Mesothelial cell of epicardium (in vitro differentiated cells): Measurements from ENCODE around the gene HSPB7. TPM values are rescaled to one million over a fixed set of nuclear protein-coding genes. Genes with fewer than 3 reads are reported as not detected.
"Not testable (repeated sequence)": the region's sequence is repeated elsewhere in the genome, so short reads cannot be mapped to it uniquely, and the experiment has no call there.

ENCODE experiments used
- DNase-seq, 2 experiments: peaks; one replicate each; pipeline ENCODE4 v3.0.0; 2021; ENCODE audit warnings: low spot score in 2 of 2; ENCODE audit not compliant: unreplicated experiment in 2 of 2
- H3K27ac Mint-ChIP-seq: 2 replicates; pipeline ENCODE4 v1.8.0; 2021; ENCODE audit warnings: mixed read lengths
- H3K27me3 Mint-ChIP-seq: 2 replicates; pipeline ENCODE4 v1.8.0; 2021; ENCODE audit warnings: low read depth, mixed read lengths
- H3K36me3 Mint-ChIP-seq: 2 replicates; pipeline ENCODE4 v1.8.0; 2021; ENCODE audit warnings: mixed read lengths
- H3K4me1 Mint-ChIP-seq: 2 replicates; pipeline ENCODE4 v1.8.0; 2021; ENCODE audit warnings: mixed read lengths
- H3K4me3 Mint-ChIP-seq: 2 replicates; pipeline ENCODE4 v1.8.0; 2021; ENCODE audit warnings: mild to moderate bottlenecking, moderate library complexity, mixed read lengths
- H3K9me3 Mint-ChIP-seq: 2 replicates; pipeline ENCODE4 v1.8.0; 2021; ENCODE audit warnings: mixed read lengths
- CTCF ChIP-seq: fragments of 200-600 bp; sonication (generic); IDR thresholded peaks from one replicate; pipeline ENCODE4 v1.5.0; 2021; ENCODE audit warnings: antibody characterized with exemption; ENCODE audit not compliant: unreplicated experiment
- total RNA-seq: library from RNA; stranded (reverse); gene quantifications from 3 replicates; pipeline ENCODE4 v1.2.1, GENCODE V29; 2021

The HSPB7 gene
- total RNA-seq, 1 donor from 2014 or later: 6.3 TPM

GRCh38 chr1:15985611-15986297 lies 32.1 kb downstream of the HSPB7 start:
- no peak for TF ChIP-seq CTCF
- H3K4me1 Mint-ChIP-seq: no peaks in the 10 kb centered on the region
- peaks cover 17% of the 10 kb centered on the region for H3K9me3 Mint-ChIP-seq
- H3K36me3 Mint-ChIP-seq: no peaks in the 10 kb centered on the region
- H3K4me3 Mint-ChIP-seq: no peak overlapping the region
- peaks cover 5% of the 10 kb centered on the region for H3K27me3 Mint-ChIP-seq
- no peak for DNase-seq
- no peak overlapping the region for H3K27ac Mint-ChIP-seq

GRCh38 chr1:15983275-15983674 lies 34.6 kb downstream of the HSPB7 start:
- peaks cover 2% of the 10 kb centered on the region for H3K27me3 Mint-ChIP-seq
- TF ChIP-seq CTCF: no peak
- H3K27ac Mint-ChIP-seq: no peak overlapping the region
- H3K9me3 Mint-ChIP-seq: peaks cover 18% of the 10 kb centered on the region
- H3K36me3 Mint-ChIP-seq: no peaks in the 10 kb centered on the region
- no peak for DNase-seq
- no peak overlapping the region for H3K4me3 Mint-ChIP-seq
- H3K4me1 Mint-ChIP-seq: no peaks in the 10 kb centered on the region

- TF ChIP-seq CTCF: no peak
- Mint-ChIP-seq H3K4me1 (peaks cover under 1% of the 10 kb centered on the region), H3K27me3 (peaks cover 2% of the 10 kb centered on the region), H3K27ac (no peak overlapping the region), H3K9me3 (peaks cover 23% of the 10 kb centered on the region), H3K36me3 (no peaks in the 10 kb centered on the region), H3K4me3 (no peak overlapping the region)
- no peak for DNase-seq
Measured at GRCh38 chr1:15981679-15982078, 36.2 kb downstream of the HSPB7 start.

GRCh38 chr1:15977947-15978346 lies 39.9 kb downstream of the HSPB7 start:
- H3K4me3 Mint-ChIP-seq, H3K27ac Mint-ChIP-seq: not testable (repeated sequence)
- peaks cover 13% of the 10 kb centered on the region for H3K9me3 Mint-ChIP-seq

DNA sequence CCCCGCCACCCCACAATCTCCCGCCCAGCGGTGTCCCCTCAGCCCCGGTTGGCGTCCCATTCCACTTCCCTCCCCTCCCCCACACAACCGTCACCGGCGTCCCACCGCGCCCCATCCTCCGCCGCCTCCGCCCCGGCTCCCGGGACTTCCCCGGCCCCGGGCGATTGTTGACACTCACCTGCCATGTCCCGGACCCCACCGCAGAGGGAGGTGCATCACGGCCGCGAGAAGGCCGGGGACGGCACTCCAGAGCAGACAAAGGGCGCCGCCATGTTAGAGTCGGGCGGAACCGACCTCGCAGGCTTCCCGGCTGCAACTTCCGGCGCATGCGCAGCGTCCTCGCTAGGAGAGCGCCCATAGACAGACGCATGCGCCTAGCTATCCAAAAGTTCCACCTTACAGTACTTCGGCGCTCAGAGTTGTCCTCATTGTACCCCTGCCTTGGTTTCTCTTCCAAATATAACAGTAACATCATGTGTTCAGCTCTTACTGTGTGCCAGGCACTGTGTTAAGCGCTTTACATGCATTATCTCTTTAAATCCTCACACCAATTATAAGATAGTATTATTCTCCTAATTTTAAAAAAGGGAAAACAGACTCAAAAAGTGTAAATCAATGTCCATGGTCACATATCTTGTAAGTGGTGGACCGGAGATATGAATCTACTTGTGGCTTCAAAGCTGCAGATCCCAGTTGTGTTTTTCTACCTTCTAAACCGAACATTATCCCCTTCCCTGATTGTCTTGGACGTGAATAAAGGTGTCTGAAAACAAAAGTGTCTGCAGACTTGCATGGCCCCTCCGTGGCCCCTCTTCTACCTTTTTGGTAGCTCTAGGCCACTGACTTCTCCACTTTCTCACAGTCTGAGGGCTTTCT lies 41.8 kb downstream of the HSPB7 start, which contains the start of gene ZBTB17:
ZBTB17 (minus strand) TSS at position 297 of the 876 bp plus-strand sequence. CDS start 27,606 bp downstream, outside the sequence.
- DNase-seq: peak; percentile 92 to 96
- Mint-ChIP-seq H3K4me1 (peaks cover 13% of the 10 kb centered on the region), H3K36me3 (peaks cover 15% of the 10 kb centered on the region), H3K4me3 (peak within 1 kb of the TSS; percentile 87), H3K27me3 (no peaks in the 10 kb centered on the region), H3K9me3 (peaks cover 7% of the 10 kb centered on the region), H3K27ac (peak within 1 kb of the TSS; percentile 88)
- TF ChIP-seq CTCF: no peak

More at GRCh38 chr1:15977947-15978346, 39.9 kb downstream of the HSPB7 start:
- DNase-seq, H3K27me3 Mint-ChIP-seq, H3K36me3 Mint-ChIP-seq: not testable (repeated sequence)
- H3K4me1 Mint-ChIP-seq: peaks cover 13% of the 10 kb centered on the region

DNA sequence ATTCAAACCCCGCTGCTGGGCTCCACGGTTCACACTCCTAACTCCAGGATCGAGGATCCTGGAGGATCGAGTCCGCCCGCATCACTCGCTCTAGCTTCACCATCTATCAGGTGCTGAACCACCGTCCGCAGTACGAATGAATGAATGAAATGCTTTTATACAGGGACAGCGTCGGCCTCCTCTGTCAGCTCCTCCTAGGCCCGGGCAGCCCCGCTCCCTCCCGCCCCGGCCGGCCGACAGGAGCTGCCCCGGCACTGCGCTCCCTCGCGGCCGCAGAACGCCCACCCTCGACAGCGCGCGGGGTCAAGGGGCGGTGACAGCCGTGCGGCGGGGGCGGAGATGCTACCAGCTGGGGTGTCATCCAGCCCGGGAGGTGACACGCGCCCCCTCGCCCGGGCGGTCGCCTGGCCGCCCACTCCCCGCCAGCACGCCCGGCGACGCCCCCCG lies 42.5 kb downstream of the HSPB7 start:
- Mint-ChIP-seq H3K9me3 (peaks cover 7% of the 10 kb centered on the region), H3K4me3 (peak overlapping the region; percentile 87), H3K36me3 (peaks cover 20% of the 10 kb centered on the region), H3K27me3 (no peaks in the 10 kb centered on the region), H3K27ac (peak overlapping the region; percentile 86), H3K4me1 (peaks cover 13% of the 10 kb centered on the region)
- no peak for TF ChIP-seq CTCF
- DNase-seq: no peak
